ENCODE measurements around the gene FOXJ3. TPM values are rescaled to one million over a fixed set of nuclear protein-coding genes. Genes with fewer than 3 reads are reported as not detected.

The FOXJ3 gene
- total and polyA plus RNA-seq, 2 of the 8 experiments (the other 6 are each of a cell fraction or from before 2014, with no cell fraction given), result 48.6 to 51.9 TPM

GRCh38 chr1:42143896-42144710 is 190.9 kb downstream of the FOXJ3 start:
- Histone ChIP-seq H4K5ac (ENCODE audit: insufficient read length, low read depth, low read length) (no peak overlapping the region), H3K79me2 (ENCODE audit: control insufficient read depth in 1 of 2, insufficient read depth in 2 of 2, low read length in 2 of 2) (no peaks in the 10 kb centered on the region), H3K36me3 (ENCODE audit: control insufficient read depth in 2 of 4, insufficient read depth in 4 of 4, low read length in 3 of 4) (no peaks in the 10 kb centered on the region), H4K20me1 (replicated peaks in 1 of 2; ENCODE audit: control insufficient read depth in 1 of 2, insufficient read depth in 2 of 2, low read length in 2 of 2) (peaks cover 0 to 2% of the 10 kb centered on the region in 2 experiments), H3K4ac (replicated peaks; ENCODE audit: insufficient read length, low read depth, low read length) (no peak overlapping the region), H3K14ac (ENCODE audit: insufficient read length) (no peak overlapping the region), H3K23me2 (ENCODE audit: low read depth, low read length) (no peaks in the 10 kb centered on the region; the same call in 1 of the 2 replicates), H3K9me3 (ENCODE audit: insufficient read depth in 2 of 2, low read depth in 1 of 2, low read length in 1 of 2) (no peaks in the 10 kb centered on the region), H3K27me3 (replicated peaks in 1 of 4; ENCODE audit: control insufficient read depth in 3 of 4, extremely low read depth in 1 of 4, insufficient read depth in 3 of 4, low read length in 3 of 4) (no peaks in the 10 kb centered on the region; a peak in 2 of 7 replicates), H3K4me1 (replicated peaks in 1 of 4; ENCODE audit: control insufficient read depth in 3 of 4, insufficient read depth in 4 of 4, low read length in 3 of 4) (no peaks in the 10 kb centered on the region), H3K4me2 (ENCODE audit: insufficient read depth in 1 of 2, low read depth in 2 of 2, low read length in 2 of 2) (no peak overlapping the region), H4K8ac (ENCODE audit: extremely low read depth, insufficient read depth, low read length) (no peak overlapping the region; the same call in 1 of the 2 replicates), H2AK5ac (ENCODE audit: low read depth, low read length) (no peak overlapping the region), H2BK20ac (ENCODE audit: low read length) (no peak overlapping the region), H3K27ac (ENCODE audit: low read depth, low read length) (no peak overlapping the region), H3K79me1 (ENCODE audit: low read depth, low read length) (no peaks in the 10 kb centered on the region), H2BK15ac (ENCODE audit: low read length) (no peak overlapping the region), H2BK12ac (ENCODE audit: low read depth, low read length) (no peak overlapping the region), H2BK120ac (replicated peaks; ENCODE audit: low read depth, low read length) (no peak overlapping the region), H2BK5ac (ENCODE audit: low read depth, low read length) (no peak overlapping the region), H3K56ac (replicated peaks; ENCODE audit: insufficient read length, low read depth, low read length) (no peak overlapping the region), H3K4me3 (ENCODE audit: extremely low read depth in 1 of 4, insufficient read depth in 2 of 4, low read depth in 3 of 4, low read length in 4 of 4) (no peak overlapping the region), H3K18ac (ENCODE audit: extremely low read depth, low read length) (no peak overlapping the region), H4K91ac (replicated peaks; ENCODE audit: insufficient read length, low read length) (no peak overlapping the region), H2AFZ (ENCODE audit: low read length) (no peak overlapping the region), H3K23ac (ENCODE audit: insufficient read length) (no peak overlapping the region), H3K9ac (replicated peaks in 1 of 4; ENCODE audit: extremely low read depth in 1 of 4, low read depth in 3 of 4, low read length in 3 of 4) (no peak overlapping the region)
- CTCF ChIA-PET (ENCODE audit: partially characterized antibody), result interaction anchor here (0.5 to 1.9 kb wide), 5 partner anchors 8 to 881 kb away, joined by 3 to 6 read pairs (median 3); no protein-coding TSS in a partner anchor
- WGBS, 2 experiments (ENCODE audit: extremely low coverage in 1 of 2, insufficient coverage in 1 of 2, insufficient read length in 1 of 2, insufficient replicate concordance in 2 of 2, low coverage in 1 of 2, low lambda C conversion rate in 2 of 2, missing lambda C conversion rate in 1 of 2), result 78% methylated on average over 13 of the region's 13 CpGs; no CpG with 5 or more reads in 1 of the 2 experiments
- no peak for TF ChIP-seq CBX8 (IDR thresholded peaks at IDR 0.05; ENCODE audit: borderline replicate concordance, low read depth, low read length)
- TF ChIP-seq POU5F1 (IDR thresholded peaks at IDR 0.05; ENCODE audit: low read depth, low read length), result no peak
- TF ChIP-seq ATF3 (IDR thresholded peaks at IDR 0.05; ENCODE audit: insufficient read depth, low read depth, low read length), result no peak
- no peak for TF ChIP-seq KDM1A (IDR thresholded peaks at IDR 0.05; ENCODE audit: borderline replicate concordance, low read length)
- no peak for TF ChIP-seq RNF2 (IDR thresholded peaks at IDR 0.05; ENCODE audit: borderline replicate concordance, low read depth, low read length, missing control alignments, poor library complexity, severe bottlenecking)
- no peak for TF ChIP-seq ZNF274 (IDR thresholded peaks at IDR 0.05; ENCODE audit: borderline replicate concordance, extremely low read depth, low read length)
- TF ChIP-seq GTF2F1 (IDR thresholded peaks at IDR 0.05; ENCODE audit: borderline replicate concordance, low read depth, low read length), result no peak
- FAIRE-seq, result no peak
- DNase-seq (ENCODE audit: low read depth in 1 of 2, low spot score in 2 of 2), result peak in 1 of 2 experiments; percentile 26
- POLR2A ChIA-PET (ENCODE audit: partially characterized antibody), result no interaction called here

All from H1 (cell line).